GM18511 (cell line): ENCODE data around the gene MICALL2.

Experiments
- ATAC-seq: cut with Tn5 transposase; IDR thresholded peaks from one replicate; pipeline ENCODE4 v1.9.1; 2021; ENCODE audit warnings: mild to moderate bottlenecking, moderate library complexity; ENCODE audit not compliant: unreplicated experiment

Gene MICALL2

GRCh38 chr7:1434891-1435670 is 24.2 kb downstream of the MICALL2 start:
- no peak for ATAC-seq

- ATAC-seq, result no peak
These were observed 25.0 kb downstream of the MICALL2 start for GRCh38 chr7:1434165-1434718.

DNA sequence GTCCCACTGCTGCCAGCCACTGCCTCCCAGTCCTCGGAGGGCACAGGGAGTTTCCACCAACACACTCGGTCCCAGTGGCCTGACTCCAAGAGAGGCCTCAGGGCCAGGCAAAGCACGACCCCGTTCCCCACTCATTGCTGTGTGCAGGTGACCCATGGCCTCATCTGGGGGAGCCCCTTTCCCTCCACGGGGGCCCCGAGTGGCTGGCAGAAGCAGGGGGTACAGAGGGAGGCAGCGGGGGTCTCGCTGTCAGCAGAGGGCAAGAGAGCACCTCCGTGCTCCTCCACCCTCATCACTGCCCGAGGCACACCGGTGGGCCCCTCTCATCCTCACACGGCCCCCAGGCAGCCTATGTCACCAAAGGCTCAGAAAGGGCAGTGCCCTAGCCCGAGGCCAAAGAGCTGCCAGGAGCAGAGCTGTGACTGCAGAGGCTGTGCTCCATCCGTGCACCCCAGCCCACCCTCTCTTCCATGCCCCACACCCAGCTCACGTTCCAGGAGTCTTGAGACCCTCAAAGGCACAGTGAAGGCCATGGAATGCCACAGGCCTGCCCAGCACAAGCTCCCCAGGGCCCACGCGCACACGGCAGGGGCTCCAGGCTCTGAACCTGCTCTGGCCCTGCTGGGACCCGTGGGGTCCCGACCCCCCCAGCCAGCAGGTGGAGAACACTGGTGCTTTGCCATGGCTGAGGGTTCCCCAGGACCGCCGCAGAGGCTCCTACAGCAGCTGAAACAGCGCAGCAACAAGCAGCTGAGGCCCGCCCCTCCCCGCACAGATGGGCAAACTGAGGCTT is 25.9 kb downstream of the MICALL2 start:
- no peak for ATAC-seq

GRCh38 chr7:1432411-1433082 is 26.7 kb downstream of the MICALL2 start:
- peak; percentile 67 for ATAC-seq

- ATAC-seq, result no peak
These were observed 27.5 kb downstream of the MICALL2 start for GRCh38 chr7:1431634-1432380.

DNA sequence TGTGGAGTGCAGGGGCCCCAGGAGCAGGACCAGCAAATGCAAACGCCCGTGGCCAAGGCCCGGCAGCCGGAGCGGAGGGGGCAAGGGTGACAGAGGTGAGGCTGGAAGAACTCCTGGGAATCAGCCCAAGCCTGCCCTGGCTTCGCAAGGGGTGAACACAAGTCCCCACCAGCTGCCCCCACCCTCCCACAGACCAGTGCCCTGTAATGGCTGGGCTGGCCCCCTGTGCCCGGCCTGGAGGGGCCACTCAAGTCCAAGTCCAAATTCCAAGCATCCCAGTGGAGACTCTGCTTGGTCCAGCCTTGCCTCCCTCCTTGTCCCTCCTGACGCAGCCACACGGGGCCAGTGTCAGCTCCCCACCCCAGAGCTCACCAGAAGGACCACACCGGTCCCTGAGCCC is 28.0 kb downstream of the MICALL2 start:
- no peak for ATAC-seq

DNA sequence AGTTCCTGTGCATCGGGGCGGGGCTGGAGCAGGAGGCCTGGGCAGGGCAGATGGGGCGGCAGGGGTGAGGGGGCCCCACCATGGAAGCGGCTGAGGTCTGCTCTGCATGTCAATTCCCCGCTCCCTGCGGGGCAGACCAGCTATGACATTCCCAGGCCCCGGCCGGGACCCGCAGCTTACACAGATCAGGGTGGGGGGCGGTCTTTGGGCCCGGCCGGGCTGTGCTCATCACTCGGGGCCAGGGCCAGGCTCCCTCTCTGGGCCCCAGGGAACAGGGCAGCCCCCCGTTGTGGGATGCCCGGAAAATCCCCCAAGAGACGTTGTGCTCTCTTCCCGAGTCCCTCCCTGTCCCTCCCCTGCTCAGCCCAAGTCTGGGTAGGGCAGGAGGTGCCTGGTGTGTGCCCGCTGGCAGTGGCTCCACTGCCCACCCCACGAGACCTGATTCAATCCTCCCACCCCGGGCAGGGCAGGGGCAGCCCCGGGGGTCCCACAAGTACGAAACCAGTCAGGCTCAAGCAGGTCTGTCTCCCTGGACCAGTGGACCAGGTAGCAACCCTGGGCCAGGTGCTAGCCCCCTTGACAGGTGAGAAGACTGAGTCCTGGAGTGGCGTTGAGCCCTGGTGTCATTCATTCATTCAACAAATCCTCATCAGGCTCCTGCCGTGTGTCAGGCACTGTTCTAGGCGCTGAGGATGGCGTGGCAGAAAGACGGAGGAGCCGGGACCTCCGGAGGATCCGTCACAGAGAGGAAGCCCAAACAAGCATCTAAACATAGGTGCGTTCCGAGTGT is 29.0 kb downstream of the MICALL2 start:
- no peak for ATAC-seq

DNA sequence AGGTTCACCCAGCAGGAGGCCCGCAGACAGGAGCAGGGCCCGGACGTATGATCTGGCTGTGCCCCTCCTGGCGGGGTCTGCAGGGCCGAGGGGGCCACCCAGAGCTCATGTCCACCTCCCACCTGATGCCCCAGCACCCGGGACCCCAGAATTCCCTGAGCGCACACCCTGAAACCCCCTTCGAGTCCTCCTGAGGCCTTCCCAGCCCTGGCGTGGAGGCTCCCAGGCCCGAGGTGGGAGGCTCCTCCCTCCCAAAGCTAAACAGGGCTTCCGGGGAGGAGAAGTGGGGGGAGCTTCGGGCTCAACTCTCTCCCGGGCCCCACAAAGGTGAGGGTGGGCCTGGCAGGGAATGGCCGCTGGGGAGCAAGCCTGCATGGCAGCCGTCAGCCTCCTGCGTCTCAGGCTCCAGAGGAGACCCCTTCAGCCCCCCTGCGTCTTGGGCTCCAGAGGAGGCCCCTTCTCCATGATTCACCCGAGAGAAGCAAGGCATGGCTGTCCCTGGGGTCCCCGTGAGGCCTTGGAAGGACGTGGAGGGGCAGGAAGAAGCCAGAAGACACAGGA is 30.2 kb downstream of the MICALL2 start:
- ATAC-seq, result no peak

DNA sequence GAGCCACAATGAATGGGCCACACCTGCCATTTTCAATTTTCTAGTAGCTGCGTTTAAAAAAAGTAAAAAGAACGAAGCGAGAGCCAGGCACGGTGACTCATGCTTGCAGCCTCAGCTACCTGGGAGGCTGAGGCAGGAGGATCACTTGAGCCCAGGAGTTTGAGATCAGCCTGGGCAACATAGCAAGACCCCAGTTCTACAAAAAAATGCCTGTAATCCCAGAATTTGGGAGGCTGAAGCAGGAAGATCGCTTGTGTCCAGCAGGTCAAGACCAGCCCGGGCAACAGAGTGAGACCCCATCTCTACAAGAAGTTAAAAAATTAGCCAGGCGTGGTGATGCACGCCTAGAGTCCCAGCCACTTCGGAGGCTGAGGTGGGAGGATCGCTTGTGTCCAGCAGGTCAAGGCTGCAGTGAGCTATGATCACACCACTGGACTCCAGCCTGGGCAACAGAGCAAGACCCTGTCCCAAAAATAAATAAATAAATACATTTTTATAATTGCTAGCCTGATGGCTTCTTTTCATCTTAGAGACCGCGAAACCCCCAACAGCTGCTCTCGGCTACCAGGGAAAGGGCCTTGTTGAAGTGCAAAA is 32.1 kb downstream of the MICALL2 start:
- no peak for ATAC-seq

GRCh38 chr7:1426474-1426873 is 32.8 kb downstream of the MICALL2 start:
- ATAC-seq, result no peak

DNA sequence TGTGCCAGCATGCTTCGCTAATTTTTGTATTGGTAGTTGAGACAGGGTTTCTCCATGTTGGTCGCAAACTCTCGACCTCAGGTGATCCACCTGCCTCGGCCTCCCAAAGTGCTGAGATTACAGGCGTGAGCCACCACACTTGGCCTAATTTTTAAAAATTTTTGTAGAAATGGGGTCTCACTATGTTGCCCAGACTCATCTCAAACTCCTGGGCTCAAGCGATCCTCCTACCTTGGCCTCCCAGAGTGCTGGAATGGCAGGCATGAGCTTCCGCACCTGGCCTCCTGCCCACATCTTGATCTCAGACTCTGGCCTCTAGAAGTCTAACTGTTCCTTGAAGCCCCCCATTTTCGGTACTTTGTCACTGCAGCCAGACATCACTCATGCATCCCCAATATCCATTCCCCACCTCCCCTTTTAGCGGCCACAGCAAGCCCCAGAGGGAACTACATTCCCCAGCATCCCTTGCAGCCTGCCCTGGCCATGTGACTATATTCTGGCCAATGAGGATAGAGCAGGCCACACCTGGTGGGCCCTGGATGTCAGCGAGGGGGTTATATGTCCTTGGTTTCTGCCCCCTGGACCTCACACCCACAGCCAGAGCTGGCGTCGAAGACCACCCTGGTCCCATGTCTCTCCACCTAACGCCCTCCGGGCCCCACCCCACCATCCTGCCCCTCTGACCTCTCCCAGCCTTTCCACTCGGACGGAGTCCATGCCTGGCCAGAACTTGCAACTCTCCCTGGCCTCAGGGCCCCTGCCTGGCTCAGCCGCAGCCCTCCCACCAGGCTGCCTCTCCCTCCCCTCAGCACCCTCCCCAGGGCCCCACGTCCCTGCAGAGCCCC is 33.8 kb downstream of the MICALL2 start:
- ATAC-seq, result no peak

GRCh38 chr7:1424041-1424440 is 35.2 kb downstream of the MICALL2 start:
- ATAC-seq, result no peak

- ATAC-seq, result no peak
These were observed 35.9 kb downstream of the MICALL2 start for GRCh38 chr7:1423264-1423811.

DNA sequence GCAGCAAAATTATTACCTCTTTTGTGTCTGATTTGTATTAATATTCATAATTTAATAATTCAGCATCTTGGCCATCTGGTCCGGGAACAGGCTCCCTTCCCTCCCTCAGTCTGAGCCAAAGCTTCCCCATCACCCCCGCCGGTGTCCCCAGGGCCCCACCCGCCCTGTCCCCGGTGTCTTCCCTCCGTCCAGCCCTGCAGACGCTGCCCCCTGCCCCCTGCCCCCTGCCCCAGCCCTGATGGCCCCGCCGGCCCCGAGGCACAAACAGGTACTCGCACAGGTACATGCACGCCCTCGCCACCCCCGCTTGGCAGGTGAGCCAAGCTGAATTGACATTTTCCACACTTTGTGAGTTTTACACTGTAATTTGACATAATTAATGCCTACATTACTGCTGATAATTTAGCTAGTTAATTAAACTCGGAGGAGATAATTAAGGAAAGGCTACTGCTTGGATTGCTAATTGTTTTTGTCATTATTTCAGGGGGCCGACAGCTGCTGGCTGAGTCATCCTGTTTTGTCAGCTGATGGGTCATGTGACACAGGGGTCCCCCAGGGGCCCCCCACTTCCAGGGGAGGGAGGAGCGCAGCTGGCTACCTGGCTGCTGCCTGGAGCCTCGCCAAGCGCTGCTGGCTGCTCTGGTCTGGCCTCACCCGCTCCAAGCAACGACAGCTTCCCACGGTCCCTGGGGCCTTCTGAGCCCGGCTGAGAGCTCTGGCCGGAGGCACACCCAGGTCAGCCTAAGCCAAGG is 36.6 kb downstream of the MICALL2 start:
- no peak for ATAC-seq

- no peak for ATAC-seq
These were observed 37.3 kb downstream of the MICALL2 start for GRCh38 chr7:1421946-1422345.

GRCh38 chr7:1421020-1421790 is 38.1 kb downstream of the MICALL2 start:
- ATAC-seq, result no peak

- ATAC-seq, result no peak
These were observed 39.6 kb downstream of the MICALL2 start for GRCh38 chr7:1419688-1420087.
